Osteocyte (in vitro differentiated cells): ENCODE results near the gene DSE. TPM values are rescaled to one million over a fixed set of nuclear protein-coding genes. Genes with fewer than 3 reads are reported as not detected.

Experiments used
- DNase-seq: peaks from one replicate; pipeline ENCODE4 v3.0.0; 2021; ENCODE audit warnings: mixed read lengths; ENCODE audit not compliant: unreplicated experiment; ENCODE audit errors: extremely low spot score
- H3K27ac Mint-ChIP-seq: one replicate; pipeline ENCODE4 v1.8.0; 2021; ENCODE audit warnings: mild to moderate bottlenecking, mixed read lengths; ENCODE audit not compliant: unreplicated experiment
- H3K27me3 Mint-ChIP-seq: one replicate; pipeline ENCODE4 v1.8.0; 2021; ENCODE audit warnings: mixed read lengths; ENCODE audit not compliant: unreplicated experiment
- H3K36me3 Mint-ChIP-seq: one replicate; pipeline ENCODE4 v1.8.0; 2021; ENCODE audit warnings: mixed read lengths; ENCODE audit not compliant: unreplicated experiment
- H3K4me1 Mint-ChIP-seq: one replicate; pipeline ENCODE4 v1.8.0; 2021; ENCODE audit warnings: mixed read lengths; ENCODE audit not compliant: unreplicated experiment
- H3K4me3 Mint-ChIP-seq: one replicate; pipeline ENCODE4 v1.8.0; 2021; ENCODE audit warnings: mild to moderate bottlenecking, moderate library complexity, mixed read lengths; ENCODE audit not compliant: unreplicated experiment
- H3K9me3 Mint-ChIP-seq: one replicate; pipeline ENCODE4 v1.8.0; 2021; ENCODE audit warnings: mixed read lengths; ENCODE audit not compliant: unreplicated experiment
- total RNA-seq: library from RNA; stranded (reverse); gene quantifications from 2 replicates; pipeline ENCODE4 v1.2.1, GENCODE V29; 2021
- TF ChIP-seq, protein P1 (sequence below): fragments of 200-600 bp; sonication (generic); IDR thresholded peaks from 2 replicates; pipeline ENCODE4 v1.5.0; 2021; ENCODE audit warnings: antibody characterized with exemption, mild to moderate bottlenecking, moderate library complexity

Gene DSE
- total RNA-seq, 1 donor from 2014 or later: 67.1 TPM

DNA sequence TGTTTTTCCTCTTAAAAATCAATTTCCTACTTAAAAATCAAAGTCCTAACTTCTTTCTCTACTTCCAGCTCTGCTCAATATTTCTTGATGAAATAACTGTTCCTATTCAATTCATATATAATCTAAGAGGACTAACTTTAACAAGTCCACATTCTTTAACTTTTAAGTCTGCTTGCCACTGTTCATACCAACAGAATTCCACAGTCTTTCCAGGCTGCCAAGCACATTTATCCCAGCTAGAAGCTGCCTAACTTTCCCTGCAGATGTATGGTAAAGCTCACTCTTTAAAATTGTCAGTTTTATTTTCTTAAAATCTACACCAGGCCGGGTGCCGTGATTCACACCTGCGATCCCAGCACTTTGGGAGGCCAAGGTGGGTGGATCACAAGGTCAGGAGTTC is 102.0 kb downstream of the DSE start:
- TF ChIP-seq, protein P1, sequence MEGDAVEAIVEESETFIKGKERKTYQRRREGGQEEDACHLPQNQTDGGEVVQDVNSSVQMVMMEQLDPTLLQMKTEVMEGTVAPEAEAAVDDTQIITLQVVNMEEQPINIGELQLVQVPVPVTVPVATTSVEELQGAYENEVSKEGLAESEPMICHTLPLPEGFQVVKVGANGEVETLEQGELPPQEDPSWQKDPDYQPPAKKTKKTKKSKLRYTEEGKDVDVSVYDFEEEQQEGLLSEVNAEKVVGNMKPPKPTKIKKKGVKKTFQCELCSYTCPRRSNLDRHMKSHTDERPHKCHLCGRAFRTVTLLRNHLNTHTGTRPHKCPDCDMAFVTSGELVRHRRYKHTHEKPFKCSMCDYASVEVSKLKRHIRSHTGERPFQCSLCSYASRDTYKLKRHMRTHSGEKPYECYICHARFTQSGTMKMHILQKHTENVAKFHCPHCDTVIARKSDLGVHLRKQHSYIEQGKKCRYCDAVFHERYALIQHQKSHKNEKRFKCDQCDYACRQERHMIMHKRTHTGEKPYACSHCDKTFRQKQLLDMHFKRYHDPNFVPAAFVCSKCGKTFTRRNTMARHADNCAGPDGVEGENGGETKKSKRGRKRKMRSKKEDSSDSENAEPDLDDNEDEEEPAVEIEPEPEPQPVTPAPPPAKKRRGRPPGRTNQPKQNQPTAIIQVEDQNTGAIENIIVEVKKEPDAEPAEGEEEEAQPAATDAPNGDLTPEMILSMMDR: no peak
- Mint-ChIP-seq H3K27ac (no peak overlapping the region), H3K36me3 (no peaks in the 10 kb centered on the region), H3K27me3 (no peaks in the 10 kb centered on the region), H3K4me1 (peaks cover 9% of the 10 kb centered on the region), H3K9me3 (peaks cover 3% of the 10 kb centered on the region), H3K4me3 (no peak overlapping the region)
- no peak for DNase-seq

DNA sequence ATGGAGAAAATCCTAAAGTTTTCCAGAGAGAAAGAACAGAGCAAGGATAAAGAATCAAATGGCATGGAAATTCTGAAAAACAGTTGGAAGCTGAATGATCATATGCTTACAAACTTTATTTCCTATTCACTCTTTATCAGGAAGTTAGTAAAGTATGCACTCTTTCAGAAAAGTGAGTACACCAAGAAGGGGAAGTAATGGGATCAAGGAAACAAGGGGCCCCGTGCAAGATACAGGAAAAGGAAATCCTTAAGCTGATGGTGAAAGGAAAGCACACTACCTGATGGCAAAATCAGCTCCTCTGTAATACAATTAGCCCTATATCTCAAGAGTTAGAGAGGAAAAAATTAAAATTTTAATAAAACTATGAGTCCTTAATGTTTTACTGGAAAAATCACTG is 104.4 kb downstream of the DSE start:
- Mint-ChIP-seq H3K4me1 (peaks cover 9% of the 10 kb centered on the region), H3K9me3 (no peaks in the 10 kb centered on the region), H3K36me3 (no peaks in the 10 kb centered on the region), H3K27me3 (no peaks in the 10 kb centered on the region), H3K27ac (no peak overlapping the region), H3K4me3 (no peak overlapping the region)
- DNase-seq: no peak
- TF ChIP-seq, protein P1: no peak

DNA sequence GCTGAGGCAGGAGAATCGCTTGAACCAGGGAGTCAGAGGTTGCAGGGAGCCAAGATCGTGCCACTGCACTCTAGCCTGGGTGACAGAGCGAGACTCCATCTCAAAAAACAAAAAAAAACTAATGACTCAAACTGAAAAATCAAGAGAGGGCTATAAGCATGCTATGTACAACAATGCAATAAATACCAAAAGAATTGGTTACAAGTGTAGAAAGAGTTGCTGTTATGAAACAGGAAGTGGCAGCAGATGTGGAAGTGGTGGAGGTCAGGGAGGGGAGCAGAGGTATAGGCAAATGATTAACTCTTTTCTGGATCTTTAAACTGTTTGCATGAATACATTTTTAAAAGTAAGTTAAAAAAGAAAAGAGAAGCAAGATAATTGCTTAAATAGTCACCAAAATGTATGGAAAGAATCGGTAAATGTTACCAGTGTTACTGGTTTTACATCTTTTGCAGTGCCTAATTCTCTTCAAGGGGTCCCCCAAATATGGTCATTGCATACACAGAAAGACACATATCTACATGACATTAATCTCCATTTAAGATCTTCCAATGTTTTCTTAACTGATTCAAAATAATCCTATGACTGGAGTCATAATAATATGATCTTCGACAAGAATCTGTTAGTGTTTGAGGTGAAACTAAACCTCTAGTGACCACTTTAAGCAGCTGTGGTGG is 105.4 kb downstream of the DSE start:
- H3K27ac Mint-ChIP-seq: no peak overlapping the region

DNA sequence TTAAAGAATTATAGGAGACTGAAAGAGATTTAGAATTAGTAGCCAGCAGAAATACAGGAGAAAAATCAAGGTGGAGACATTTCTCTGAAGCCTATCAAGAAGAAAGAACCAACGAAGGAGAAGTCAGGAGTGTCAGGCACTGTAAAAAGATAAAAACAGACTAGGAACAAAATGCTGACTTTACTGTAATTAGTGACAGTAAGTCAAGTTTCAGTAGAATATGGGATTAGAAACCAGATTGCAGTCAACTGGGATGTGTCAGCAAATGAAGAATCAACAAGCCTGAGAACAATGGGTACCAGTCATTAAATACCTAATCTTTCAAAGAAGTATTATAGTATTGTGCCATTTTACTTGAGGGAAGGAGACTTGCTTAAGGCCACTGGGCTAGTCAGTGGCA is 112.0 kb downstream of the DSE start:
- H3K27ac Mint-ChIP-seq: no peak overlapping the region
- TF ChIP-seq, protein P1: no peak
- H3K9me3 Mint-ChIP-seq: no peaks in the 10 kb centered on the region
- no peaks in the 10 kb centered on the region for H3K36me3 Mint-ChIP-seq
- peaks cover 7% of the 10 kb centered on the region for H3K27me3 Mint-ChIP-seq
- no peak overlapping the region for H3K4me3 Mint-ChIP-seq
- peaks cover 8% of the 10 kb centered on the region for H3K4me1 Mint-ChIP-seq
- DNase-seq: no peak

More for the DNA sequence above, 105.4 kb downstream of the DSE start:
- Mint-ChIP-seq H3K4me3 (no peak overlapping the region), H3K27me3 (no peaks in the 10 kb centered on the region), H3K36me3 (no peaks in the 10 kb centered on the region), H3K9me3 (no peaks in the 10 kb centered on the region), H3K4me1 (peaks cover 9% of the 10 kb centered on the region)
- no peak for DNase-seq
- TF ChIP-seq, protein P1: no peak

DNA sequence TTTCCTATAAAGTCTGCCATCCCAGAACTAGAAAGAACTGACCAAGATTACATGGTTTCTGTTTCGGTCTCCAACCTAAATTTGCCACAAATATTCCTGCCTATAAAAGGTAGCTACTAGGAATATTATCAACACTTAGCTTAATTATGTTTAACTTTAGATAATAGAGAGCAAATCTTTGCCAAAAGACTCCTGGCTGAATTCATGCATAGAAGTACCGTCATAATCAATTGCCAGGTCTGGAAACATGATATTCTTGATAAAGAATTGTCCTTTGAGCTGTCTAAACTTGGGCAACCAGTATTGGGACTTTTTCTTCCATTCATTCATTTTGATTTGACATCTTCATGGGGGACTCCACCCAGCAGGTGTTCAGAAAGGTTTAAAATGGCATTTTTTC is 112.9 kb downstream of the DSE start:
- no peak for DNase-seq
- no peak overlapping the region for H3K27ac Mint-ChIP-seq
- TF ChIP-seq, protein P1: no peak
- H3K36me3 Mint-ChIP-seq: no peaks in the 10 kb centered on the region
- H3K4me3 Mint-ChIP-seq: no peak overlapping the region
- H3K9me3 Mint-ChIP-seq: no peaks in the 10 kb centered on the region
- H3K27me3 Mint-ChIP-seq: peaks cover 7% of the 10 kb centered on the region
- peaks cover 8% of the 10 kb centered on the region for H3K4me1 Mint-ChIP-seq
